HEK293T (cell line): ENCODE data around the gene FHIT.

ENCODE experiments used
- ARNT ChIP-seq: fragments of 450-650 bp; IDR thresholded peaks from 2 replicates; pipeline ENCODE4 v1.6.1; 2017; ENCODE audit warnings: mild to moderate bottlenecking
- FOXK2 ChIP-seq: fragments of 450-650 bp; IDR thresholded peaks from 2 replicates; pipeline ENCODE4 v1.6.1; 2016; ENCODE audit warnings: mild to moderate bottlenecking
- FOXM1 ChIP-seq: fragments of 450-650 bp; IDR thresholded peaks from 2 replicates; pipeline ENCODE4 v1.6.1; 2017; ENCODE audit warnings: mild to moderate bottlenecking, borderline replicate concordance
- HDGF ChIP-seq: fragments of 450-650 bp; IDR thresholded peaks from 2 replicates; pipeline ENCODE4 v1.6.1; 2017; ENCODE audit warnings: antibody characterized with exemption, borderline replicate concordance

- no peak for TF ChIP-seq HDGF
- no peak for TF ChIP-seq ARNT
- TF ChIP-seq FOXM1, result no peak
- TF ChIP-seq FOXK2, result no peak
Measured at GRCh38 chr3:59886790-59887189, 1364.5 kb downstream of the FHIT start.
